ELF-1 (cell line): ENCODE results near the gene NAA60.
A peak's percentile ranks its signal among the peaks of the same experiment; 100 is the strongest.
"Not testable (repeated sequence)": the region's sequence is repeated elsewhere in the genome, so short reads cannot be mapped to it uniquely, and the experiment has no call there.

Experiments used
- DNase-seq: peaks from one replicate; pipeline ENCODE4 v3.0.0-alpha.2; 2016; ENCODE audit warnings: low read depth, low spot score

Gene NAA60

DNA sequence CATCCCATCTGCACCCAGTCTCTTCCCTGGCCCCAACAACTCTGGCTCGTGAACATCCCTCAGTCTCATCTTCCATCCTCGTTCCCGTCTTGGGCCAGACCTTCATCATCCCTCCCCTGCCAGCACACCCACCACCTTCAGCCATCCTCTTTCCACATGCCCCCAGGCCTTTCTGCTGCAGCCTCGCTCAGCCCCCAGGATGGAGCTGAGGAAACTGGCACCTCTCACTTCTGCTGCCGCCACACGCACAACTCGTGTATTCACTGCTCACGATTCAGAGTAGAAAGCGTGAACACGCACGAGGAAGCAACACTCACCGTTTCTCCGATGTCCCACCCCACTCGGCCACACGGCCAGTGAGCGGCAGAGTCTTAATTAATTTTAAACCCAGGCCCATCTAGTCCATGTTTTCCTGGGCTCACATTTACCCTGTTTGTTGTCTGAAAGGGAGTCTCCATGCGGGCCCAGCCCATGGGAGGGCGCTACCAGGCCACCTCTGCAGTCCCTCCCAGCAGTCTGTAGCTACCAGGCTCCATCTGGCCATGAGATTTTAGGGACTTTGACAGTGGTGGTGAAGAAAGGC lies 39.3 kb downstream of the NAA60 start:
- no peak for DNase-seq

GRCh38 chr16:3484318-3485096 lies 41.0 kb downstream of the NAA60 start:
- DNase-seq = no peak

GRCh38 chr16:3485097-3485745 lies 41.7 kb downstream of the NAA60 start:
- DNase-seq = no peak

DNA sequence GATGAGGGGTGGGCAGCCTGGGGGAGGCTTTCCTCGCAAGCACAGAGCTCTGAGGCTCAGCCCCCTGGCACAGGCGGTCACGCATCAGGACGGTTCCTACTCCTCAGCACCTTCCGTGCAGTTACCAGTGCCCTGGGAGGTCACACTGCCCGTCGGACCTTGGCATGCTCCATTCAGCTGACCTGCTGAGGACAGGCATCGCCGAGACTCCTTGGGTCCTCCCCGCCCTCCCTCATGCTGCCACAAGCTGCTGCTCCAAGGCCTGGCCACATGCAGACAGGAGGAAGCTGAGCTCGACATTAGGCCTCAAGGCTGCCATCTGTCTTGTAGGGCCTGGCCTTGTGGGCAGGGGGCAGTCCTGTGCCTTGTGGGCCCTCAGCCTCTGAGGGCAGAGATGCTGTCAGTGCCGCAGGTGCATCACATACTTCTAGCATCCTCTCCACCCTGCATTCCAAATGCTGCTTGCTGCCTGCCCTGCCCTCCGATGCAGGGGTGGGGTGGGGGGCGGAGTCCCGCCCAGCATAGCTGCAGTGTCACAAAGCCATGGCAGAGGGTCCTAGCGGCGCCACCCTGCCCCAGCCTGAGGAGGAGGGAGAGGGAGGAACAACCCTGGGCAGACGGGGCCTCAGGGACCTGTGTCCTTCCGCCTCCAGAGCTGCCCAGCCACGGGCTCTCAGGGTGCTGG lies 42.5 kb downstream of the NAA60 start:
- DNase-seq = no peak

DNA sequence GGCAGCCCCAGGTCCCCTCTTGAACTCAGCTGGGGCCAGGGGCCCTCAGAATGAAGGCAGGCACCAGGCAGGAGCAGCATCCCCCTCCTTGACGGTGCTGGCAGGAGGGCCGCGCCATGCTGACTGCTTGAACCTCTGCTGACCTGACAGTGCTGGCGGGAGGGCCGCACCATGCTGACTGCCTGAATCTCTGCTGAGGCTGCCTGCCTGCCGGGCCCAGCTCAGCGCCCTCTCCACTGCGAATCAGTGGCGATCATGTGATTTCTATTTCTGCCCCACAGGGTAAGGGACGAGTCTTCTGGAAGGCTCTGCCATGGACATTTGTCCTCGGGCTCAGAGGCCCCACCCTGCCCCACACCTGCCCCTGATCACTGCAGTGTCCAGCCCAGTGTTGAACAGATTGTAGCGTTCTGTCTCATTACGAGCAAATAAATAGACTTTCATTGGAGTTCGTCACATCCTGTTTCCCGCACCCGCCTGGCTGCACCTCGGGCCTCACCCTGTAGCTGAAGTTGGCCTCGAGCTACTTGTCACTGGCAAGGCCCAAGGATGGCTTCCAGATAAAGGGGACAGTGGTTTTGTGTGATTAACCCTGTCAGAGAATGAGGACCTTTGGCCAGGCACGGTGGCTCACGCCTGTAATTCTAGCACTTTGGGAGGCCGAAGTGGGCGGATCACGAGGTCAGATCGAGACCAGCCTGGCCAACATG lies 43.2 kb downstream of the NAA60 start:
- no peak for DNase-seq

- no peak for DNase-seq
Observed at GRCh38 chr16:3487521-3488410, 44.3 kb downstream of the NAA60 start.

DNA sequence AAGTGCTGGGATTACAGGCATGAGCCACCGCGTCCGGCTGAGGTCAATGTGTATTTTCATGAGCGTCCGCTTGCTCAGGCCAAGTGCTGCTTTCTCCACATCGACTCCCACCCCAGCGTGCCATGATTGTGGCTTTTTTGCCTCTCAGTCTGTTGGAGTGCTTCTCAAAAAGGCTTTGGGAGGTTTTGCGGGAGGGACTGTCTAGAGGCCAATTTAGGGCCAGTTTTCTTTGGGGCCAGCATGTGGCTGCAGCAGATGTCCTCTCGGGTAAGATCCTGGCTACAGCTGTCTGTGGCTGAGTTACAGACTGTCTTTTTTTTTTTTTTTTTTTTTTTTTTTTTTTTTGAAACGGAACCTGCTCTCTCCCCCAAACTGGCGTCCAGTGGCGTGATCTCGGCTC lies 45.3 kb downstream of the NAA60 start:
- DNase-seq = no peak

DNA sequence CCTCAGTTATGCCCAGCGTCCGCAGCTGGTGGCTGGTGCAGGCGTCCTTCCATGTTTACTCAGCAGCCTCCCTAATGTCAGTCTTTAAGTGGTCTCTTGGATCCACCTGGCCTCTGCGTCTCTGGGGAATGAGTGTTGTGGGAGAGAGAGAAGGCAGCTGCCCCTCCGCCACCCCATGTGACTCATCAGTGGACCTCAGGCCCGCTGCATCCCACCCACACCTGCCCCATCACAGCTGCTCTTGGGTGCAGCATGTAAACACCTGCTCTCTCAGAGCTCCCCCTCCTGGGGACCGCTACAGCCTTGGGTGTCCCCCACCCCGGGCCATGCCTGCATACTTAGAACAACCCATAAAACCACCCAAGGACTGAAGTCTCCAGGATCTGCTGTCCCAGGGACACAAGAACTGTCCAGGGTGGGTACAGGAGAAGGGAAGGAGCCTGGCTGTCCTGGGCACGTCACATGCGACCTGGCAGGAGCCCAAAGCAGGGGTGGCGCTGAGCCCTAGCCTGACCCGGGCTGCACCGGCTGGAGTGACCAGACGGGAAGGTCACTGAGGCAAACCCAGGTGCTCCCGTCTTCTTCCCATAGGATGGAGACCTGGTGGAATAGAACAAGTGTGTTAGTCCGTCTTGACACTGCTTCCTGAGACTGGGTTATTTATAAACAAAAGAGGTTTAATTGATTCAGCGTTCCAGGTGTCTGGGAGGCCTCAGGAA lies 47.6 kb downstream of the NAA60 start:
- DNase-seq = no peak

GRCh38 chr16:3492356-3492755 lies 48.9 kb downstream of the NAA60 start:
- no peak for DNase-seq

DNA sequence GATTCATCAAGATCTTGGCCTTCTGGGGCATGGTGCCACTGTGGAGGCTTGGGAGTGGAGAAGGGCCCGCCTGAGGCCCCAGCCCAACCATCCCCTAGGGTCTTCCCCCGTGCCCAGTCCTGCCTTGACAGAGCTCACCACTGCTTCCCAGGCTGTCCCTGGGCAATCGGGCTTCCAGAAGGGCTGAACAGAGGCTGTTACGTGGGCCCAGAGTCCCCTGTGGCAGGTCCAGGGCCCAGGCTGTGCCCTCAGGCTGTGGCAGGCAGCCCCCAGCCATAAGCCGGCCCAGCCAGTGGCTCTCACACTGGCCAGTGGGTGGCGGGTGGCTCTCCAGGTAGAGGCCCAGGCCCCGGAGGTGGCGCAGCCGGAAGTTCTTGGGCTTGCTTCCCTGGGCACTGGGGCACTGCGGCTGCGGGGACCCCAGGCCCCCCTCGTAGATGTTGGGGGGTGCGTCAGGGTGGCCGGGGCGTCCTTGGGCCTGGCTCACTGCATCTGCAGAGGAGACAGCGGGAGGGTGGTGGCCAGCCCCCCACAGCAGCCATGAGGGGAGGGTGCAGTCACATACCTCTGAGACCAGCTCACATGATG lies 51.0 kb downstream of the NAA60 start:
- DNase-seq = no peak

DNA sequence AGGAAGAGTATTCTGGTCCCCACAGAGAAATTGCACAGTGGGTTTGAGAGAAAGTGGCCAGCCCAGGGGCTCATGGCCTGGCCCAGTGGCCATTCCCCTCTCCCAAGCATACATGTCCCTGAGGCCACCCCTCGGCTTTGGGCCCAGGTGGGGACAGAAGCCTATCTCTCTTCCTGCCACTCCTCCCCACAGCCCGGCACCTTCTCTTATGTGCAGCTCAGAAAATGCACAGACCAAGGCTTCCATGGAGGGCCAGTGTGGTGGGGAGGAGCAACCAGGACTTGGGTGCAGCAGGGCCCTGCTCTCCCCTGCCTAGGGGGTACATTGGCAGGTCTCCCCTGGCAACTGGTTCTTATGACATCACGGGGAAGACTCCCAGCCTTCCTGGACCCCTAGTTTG lies 51.7 kb downstream of the NAA60 start, which contains the start of gene C16orf90:
C16orf90 (minus strand) TSS at position 314 of the 400 bp plus-strand sequence; CDS start at position 246, 68 bp downstream.
- no peak for DNase-seq

DNA sequence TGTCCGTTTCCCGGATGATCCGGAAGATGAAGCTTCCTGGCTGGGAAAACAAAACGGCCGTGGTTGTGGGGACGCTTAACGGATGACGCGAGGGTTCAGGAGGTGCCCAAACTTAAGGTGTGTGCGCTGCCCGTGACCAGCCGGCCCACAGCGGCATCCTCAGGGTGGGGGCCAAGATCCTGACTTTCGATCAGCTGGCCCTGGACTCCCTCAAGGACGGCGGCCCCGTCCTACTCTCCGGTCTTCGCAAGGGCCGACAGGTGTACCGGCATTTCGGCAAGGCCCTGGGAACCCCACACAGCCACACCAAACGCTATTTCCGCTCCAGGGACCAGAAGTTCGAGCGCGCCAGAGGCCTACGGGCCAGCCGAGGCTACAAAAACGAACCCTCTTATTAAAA lies 52.9 kb downstream of the NAA60 start:
- no peak for DNase-seq

DNA sequence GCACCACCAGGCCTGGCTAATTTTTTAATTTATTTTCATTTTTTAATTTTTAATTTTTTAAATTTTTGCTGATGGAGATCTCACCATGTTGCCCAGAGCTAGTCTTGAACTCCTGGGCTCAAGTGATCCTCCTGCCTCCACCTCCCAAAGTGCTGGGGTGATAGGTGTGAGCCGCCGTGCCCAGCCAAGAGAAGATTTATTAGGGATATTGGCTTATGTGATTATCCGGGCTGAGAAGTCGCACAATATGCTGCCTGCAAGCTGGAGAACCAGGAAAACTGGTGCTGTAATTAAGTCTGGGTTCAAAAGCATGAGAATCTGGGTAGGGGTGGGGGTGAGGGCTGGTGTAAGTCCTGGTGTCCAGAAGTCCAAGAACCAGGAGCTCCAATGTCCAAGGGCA lies 54.3 kb downstream of the NAA60 start:
- DNase-seq = no peak

- no peak for DNase-seq
Observed at GRCh38 chr16:3498988-3499387, 55.5 kb downstream of the NAA60 start.

DNA sequence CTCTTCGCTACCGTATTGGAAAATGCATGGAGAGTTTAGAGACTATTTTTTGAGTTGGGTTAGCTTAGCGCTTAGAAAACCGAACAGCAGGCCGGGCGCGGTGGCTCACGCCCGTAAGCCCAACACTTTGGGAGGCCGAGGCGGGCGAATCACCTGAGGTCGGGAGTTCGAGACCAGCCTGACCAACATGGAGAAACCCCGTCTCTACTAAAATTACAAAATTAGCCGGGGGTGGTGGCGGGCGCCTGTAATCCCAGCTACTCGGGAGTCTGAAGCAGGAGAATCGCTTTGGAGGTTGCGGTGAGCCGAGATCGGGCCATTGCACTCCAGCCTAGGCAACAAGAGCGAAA lies 57.9 kb downstream of the NAA60 start:
- not testable (repeated sequence) for DNase-seq

GRCh38 chr16:3501783-3502400 lies 58.4 kb downstream of the NAA60 start:
- DNase-seq = no peak

- no peak for DNase-seq
Observed at GRCh38 chr16:3503523-3503922, 60.0 kb downstream of the NAA60 start.

- no peak for DNase-seq
Observed at GRCh38 chr16:3508736-3509135, 65.3 kb downstream of the NAA60 start.

GRCh38 chr16:3509470-3509928 lies 66.0 kb downstream of the NAA60 start:
- peak; percentile 19 for DNase-seq
